Posterior vena cava (tissue), 2 donors: Measurements from ENCODE around the gene RNF214. TPM values are rescaled to one million over a fixed set of nuclear protein-coding genes. Genes with fewer than 3 reads are reported as not detected.
A peak's percentile ranks its signal among the peaks of the same experiment; 100 is the strongest.
"Not testable (repeated sequence)": the region's sequence is repeated elsewhere in the genome, so short reads cannot be mapped to it uniquely, and the experiment has no call there.

Experiments used
- DNase-seq: peaks from one replicate; pipeline ENCODE4 v3.0.0-alpha.2; 2020; ENCODE audit warnings: low spot score
- intact Hi-C, 2 donors: fragments of 100-400 bp; cut with DNase I; formaldehyde crosslinking; loops; one replicate each; pipeline versions ENCODE4 v1.14.1 to v1.14.2; 2022 to 2023
- total RNA-seq, 2 donors: library from RNA; stranded (reverse); fragmentation: NEBNext Ultra II Directional; extraction: Animal tissue kit (Norgen Biotek cat#: 25700); gene quantifications; one replicate each; pipeline ENCODE4 v1.2.1, GENCODE V29; 2021
- donor health status: DM: yes; HTN: yes; CAD: no.
- donor health status: DM: yes; HTN: yes; CAD: no.

Gene RNF214
- total RNA-seq, 2 donors from 2014 or later = 24.8 to 25.7 TPM

DNA sequence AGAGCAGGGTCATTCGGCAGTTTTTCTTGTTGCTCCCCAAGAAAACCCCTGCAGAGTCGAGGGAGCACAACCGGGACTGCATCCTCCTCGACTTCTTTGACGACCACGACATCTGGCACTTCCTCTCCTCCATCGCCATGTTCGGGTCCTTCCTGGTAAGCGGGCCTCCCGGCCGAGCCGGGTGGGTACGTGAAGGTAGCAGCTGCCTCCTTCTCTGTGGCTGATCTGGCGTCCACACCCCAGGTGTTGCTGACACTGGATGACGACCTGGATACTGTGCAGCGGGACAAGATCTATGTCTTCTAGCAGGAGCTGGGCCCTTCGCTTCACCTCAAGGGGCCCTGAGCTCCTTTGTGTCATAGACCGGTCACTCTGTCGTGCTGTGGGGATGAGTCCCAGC lies 36.7 kb upstream of the RNF214 start:
- no peak for DNase-seq
- intact Hi-C loops = no loop called here

DNA sequence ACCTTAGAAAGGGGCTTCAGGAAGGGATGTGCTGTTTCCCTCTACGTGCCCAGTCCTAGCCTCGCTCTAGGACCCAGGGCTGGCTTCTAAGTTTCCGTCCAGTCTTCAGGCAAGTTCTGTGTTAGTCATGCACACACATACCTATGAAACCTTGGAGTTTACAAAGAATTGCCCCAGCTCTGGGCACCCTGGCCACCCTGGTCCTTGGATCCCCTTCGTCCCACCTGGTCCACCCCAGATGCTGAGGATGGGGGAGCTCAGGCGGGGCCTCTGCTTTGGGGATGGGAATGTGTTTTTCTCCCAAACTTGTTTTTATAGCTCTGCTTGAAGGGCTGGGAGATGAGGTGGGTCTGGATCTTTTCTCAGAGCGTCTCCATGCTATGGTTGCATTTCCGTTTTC lies 35.5 kb upstream of the RNF214 start:
- intact Hi-C loops = no loop called here
- DNase-seq = no peak

GRCh38 chr11:117197516-117198456 lies 34.7 kb upstream of the RNF214 start:
- DNase-seq = peak; percentile 90
- intact Hi-C loops = no loop called here

- intact Hi-C loops = no loop called here
- DNase-seq = no peak
Observed at GRCh38 chr11:117198613-117199012, 33.9 kb upstream of the RNF214 start.

DNA sequence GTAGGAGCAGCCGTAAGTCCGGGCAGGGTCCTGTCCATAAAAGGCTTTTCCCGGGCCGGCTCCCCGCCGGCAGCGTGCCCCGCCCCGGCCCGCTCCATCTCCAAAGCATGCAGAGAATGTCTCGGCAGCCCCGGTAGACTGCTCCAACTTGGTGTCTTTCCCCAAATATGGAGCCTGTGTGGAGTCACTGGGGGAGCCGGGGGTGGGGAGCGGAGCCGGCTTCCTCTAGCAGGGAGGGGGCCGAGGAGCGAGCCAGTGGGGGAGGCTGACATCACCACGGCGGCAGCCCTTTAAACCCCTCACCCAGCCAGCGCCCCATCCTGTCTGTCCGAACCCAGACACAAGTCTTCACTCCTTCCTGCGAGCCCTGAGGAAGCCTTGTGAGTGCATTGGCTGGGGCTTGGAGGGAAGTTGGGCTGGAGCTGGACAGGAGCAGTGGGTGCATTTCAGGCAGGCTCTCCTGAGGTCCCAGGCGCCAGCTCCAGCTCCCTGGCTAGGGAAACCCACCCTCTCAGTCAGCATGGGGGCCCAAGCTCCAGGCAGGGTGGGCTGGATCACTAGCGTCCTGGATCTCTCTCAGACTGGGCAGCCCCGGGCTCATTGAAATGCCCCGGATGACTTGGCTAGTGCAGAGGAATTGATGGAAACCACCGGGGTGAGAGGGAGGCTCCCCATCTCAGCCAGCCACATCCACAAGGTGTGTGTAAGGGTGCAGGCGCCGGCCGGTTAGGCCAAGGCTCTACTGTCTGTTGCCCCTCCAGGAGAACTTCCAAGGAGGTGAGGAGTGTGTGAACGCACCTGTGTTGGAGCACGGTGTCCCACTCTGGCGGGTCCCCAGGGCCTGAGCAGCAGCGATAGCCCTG lies 33.2 kb upstream of the RNF214 start, which contains the start of gene TAGLN:
Gene TAGLN, plus strand, starts transcription at position 318 of the 863 bp plus-strand sequence. CDS start 3,644 bp downstream, outside the sequence.
- peak; percentile 97 for DNase-seq
- intact Hi-C loops = no loop called here

GRCh38 chr11:117199916-117200812 lies 32.3 kb upstream of the RNF214 start:
- intact Hi-C loops = no loop called here
- peak; percentile 81 for DNase-seq

GRCh38 chr11:117200813-117201657 lies 31.4 kb upstream of the RNF214 start:
- no peak for DNase-seq
- intact Hi-C loops = no loop called here

DNA sequence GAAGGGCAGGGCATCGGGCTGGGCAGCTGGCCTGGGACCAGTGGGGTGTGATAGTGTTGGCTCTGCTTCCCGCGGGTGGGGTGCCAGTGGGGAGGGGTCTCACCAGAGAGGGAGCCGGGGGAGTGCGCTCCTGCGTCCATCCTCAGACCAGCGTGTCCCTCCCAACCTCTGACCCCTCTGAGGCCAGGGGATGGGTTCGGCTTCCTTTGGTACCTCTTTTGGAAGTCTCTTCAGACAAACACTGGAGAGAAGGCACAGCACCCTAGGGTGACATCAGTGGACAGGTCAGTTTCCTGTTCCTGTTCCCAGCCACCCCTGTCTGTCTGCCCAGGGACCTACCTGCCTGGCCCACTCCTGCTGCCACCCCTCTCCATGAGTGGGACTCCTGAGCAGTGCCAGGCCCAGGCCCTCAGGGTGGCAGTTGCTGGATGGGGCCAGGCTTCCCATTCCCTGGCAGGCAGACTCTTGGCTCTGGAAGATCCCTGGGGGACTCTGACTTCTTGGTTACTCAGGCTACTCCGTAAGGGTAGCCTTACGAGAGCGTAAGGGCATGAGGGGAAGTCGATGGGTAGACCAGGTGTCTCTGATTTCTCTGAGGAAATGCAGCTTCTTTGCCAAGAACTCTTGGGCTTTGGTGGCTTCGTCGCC lies 30.7 kb upstream of the RNF214 start:
- no peak for DNase-seq
- intact Hi-C loops = no loop called here

DNA sequence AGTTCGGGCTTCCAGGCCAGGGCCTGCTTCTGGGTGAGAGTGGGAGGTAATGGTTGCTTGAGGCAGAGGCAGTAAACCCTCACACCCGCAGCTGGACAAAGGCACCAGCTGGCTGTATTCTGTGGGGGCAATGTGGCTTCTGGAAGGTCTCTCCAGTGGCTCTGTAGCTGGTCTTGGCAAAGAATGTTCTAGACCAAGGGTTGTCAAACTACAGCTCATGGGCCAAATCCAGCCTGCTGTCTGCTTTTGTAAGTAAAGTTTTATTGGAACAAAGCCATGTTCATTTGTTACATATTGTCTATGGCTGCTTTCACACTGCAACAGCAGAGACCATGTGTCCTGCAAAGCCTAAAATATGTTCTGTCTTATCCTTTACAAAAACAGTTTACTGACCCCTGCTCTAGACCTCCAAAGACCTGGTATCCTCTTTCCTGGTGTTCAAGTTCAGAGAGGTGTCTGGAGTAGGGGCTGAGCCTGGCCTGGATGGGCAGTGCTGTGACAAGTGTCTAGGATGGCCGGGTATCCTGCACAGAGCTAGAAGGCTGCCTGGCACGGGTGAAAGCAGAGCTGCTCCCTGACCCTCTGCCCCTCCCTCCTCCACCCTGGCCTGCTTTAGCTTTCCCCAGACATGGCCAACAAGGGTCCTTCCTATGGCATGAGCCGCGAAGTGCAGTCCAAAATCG lies 29.9 kb upstream of the RNF214 start:
- intact Hi-C loops = no loop called here
- no peak for DNase-seq

- intact Hi-C loops = no loop called here
- DNase-seq = no peak
Observed at GRCh38 chr11:117203069-117203407, 29.4 kb upstream of the RNF214 start.

DNA sequence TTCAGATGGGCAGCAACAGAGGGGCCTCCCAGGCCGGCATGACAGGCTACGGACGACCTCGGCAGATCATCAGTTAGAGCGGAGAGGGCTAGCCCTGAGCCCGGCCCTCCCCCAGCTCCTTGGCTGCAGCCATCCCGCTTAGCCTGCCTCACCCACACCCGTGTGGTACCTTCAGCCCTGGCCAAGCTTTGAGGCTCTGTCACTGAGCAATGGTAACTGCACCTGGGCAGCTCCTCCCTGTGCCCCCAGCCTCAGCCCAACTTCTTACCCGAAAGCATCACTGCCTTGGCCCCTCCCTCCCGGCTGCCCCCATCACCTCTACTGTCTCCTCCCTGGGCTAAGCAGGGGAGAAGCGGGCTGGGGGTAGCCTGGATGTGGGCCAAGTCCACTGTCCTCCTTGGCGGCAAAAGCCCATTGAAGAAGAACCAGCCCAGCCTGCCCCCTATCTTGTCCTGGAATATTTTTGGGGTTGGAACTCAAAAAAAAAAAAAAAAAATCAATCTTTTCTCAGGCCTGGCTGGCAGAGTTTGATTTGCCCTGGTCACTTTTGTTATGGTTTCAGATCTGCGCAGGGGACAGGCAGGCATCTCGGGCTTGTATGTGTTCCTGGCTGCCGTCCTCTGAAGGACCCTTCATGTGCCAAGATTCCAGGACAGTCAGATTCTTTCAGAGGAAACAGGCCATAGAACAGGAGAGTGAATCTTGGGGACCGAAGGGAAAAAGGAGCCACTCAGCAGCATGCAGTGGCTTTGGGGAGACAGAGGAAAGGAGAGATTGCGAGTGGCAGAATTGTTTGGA lies 28.0 kb upstream of the RNF214 start:
- no peak for DNase-seq
- intact Hi-C loops = loop anchor here in 1 of 2 donors (5.0 kb wide), 1 partner anchor 72 kb away; no protein-coding TSS in a partner anchor

GRCh38 chr11:117205211-117205818 lies 27.2 kb upstream of the RNF214 start:
- intact Hi-C loops = loop anchor here in 1 of 2 donors (5.0 kb wide), 1 partner anchor 73 kb away; no protein-coding TSS in a partner anchor
- no peak for DNase-seq

DNA sequence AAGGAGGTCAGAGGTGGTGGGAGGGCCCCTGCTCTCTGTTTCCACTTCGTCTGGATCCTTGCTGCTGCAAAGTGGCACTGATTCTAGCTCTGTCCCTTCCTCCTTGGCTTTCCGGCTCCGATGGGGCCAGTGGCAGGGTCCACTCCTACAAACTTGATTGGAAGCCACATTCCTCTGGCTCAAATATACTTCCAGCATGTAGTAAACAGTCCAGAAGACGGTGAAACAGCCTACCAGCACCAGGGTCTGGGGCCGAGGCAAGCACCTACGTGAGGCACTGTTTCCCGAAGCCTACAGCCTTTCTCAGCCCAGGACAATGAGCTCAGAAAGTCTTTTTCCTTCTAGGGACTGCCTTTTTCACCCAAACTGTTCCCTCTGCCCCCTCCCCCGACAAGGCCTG lies 26.4 kb upstream of the RNF214 start:
- DNase-seq = not testable (repeated sequence)

GRCh38 chr11:117206859-117207258 lies 25.6 kb upstream of the RNF214 start:
- intact Hi-C loops = loop anchor here in 1 of 2 donors (5.0 kb wide), 1 partner anchor 75 kb away; no protein-coding TSS in a partner anchor
- not testable (repeated sequence) for DNase-seq

More for the DNA sequence above, 26.4 kb upstream of the RNF214 start:
- intact Hi-C loops = loop anchor here in 1 of 2 donors (5.0 kb wide), 1 partner anchor 74 kb away; no protein-coding TSS in a partner anchor

GRCh38 chr11:117207481-117207880 lies 25.0 kb upstream of the RNF214 start:
- DNase-seq = not testable (repeated sequence)
- intact Hi-C loops = loop anchor here in 1 of 2 donors (5.0 kb wide), 1 partner anchor 75 kb away; no protein-coding TSS in a partner anchor
